Left lung (tissue), 10 donors: ENCODE data around the gene KRTAP2-3. TPM values are rescaled to one million over a fixed set of nuclear protein-coding genes. Genes with fewer than 3 reads are reported as not detected.

Source experiments
- ATAC-seq: fragments of 200-7000 bp; cut with Tn5 transposase; one replicate; pipeline ENCODE4 v1.9.1; 2020; ENCODE audit warnings: moderate library complexity
- DNase-seq, 4 donors: peaks; one replicate each; pipeline ENCODE4 v3.0.0-alpha.2; 2013 to 2020
- H3K27ac ChIP-seq, 2 donors: fragments of 200-600 bp; sonication (generic) in 1 of 2; one replicate each; pipeline versions ENCODE4 v1.5.0 to v1.8.0; 2020 to 2021
- H3K27me3 ChIP-seq, 2 donors: fragments of 200-600 bp; sonication (generic) in 1 of 2; one replicate each; pipeline versions ENCODE4 v1.5.0 to v1.8.0; 2020 to 2021
- H3K36me3 ChIP-seq, 2 donors: fragments of 200-600 bp; sonication (generic) in 1 of 2; one replicate each; pipeline versions ENCODE4 v1.5.0 to v1.8.0; 2020 to 2021
- H3K4me1 ChIP-seq, 2 donors: fragments of 200-600 bp; one replicate each; pipeline ENCODE4 v1.8.0; 2021
- H3K4me3 ChIP-seq, 2 donors: fragments of 200-600 bp; sonication (generic) in 1 of 2; one replicate each; pipeline versions ENCODE4 v1.5.0 to v1.8.0; 2020 to 2021; ENCODE audit warnings: mild to moderate bottlenecking in 1 of 2
- H3K9me3 ChIP-seq, 2 donors: fragments of 200-600 bp; sonication (generic) in 1 of 2; one replicate each; pipeline versions ENCODE4 v1.5.0 to v1.8.0; 2020 to 2021
- intact Hi-C, 2 donors: fragments of 100-400 bp; cut with DNase I; formaldehyde crosslinking; loops; one replicate each; pipeline versions ENCODE4 v1.11.2 to v1.14.2; 2022
- polyA plus RNA-seq, 6 donors: library from polyadenylated mRNA; unstranded; fragments of 120-200 nt; gene quantifications; one replicate each; pipeline ENCODE4 v1.2.1, GENCODE V29; 2013; ENCODE audit not compliant: insufficient read length in 6 of 6
- total RNA-seq, 2 donors: library from RNA; stranded (reverse); fragmentation: NEBNext Ultra II Directional; extraction: Animal tissue kit (Norgen Biotek cat#: 25700); gene quantifications; one replicate each; pipeline ENCODE4 v1.2.1, GENCODE V29; 2021
- TF ChIP-seq, protein P1 (sequence below), 2 donors: fragments of 200-600 bp; sonication (generic) in 1 of 2; IDR thresholded peaks; one replicate each; pipeline versions ENCODE4 v1.5.0 to v1.8.0; 2021; ENCODE audit warnings: antibody characterized with exemption in 2 of 2
- donor health status: DM: no; HTN: yes; CAD: no.
- donor health status: DM: no; HTN: no; CAD: no.

The KRTAP2-3 gene
- total and polyA plus RNA-seq, 8 donors: 1.2 TPM; not detected in 7

DNA sequence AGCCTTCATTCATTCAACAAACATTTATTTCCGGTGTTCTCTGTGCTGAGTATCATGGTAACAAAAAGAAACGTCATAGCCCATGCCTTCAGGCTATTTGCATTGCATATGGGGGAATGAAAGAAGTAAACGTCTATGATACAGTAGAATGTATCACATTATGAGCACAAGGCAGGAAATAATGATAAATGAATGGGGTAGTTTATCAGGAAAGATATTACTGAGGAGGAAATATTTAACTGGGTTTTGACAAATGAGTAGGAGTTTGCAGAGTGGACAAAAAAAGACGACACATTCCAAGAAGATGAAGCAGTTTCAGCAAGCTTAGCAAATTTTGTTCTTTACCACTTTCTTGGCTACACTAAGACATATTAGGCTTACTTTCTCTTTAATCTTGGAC lies 22.7 kb upstream of the KRTAP2-3 start:
- H3K27ac ChIP-seq: no peak overlapping the region
- ATAC-seq (no peak), DNase-seq (no peak)
- H3K9me3 ChIP-seq: no peaks in the 10 kb centered on the region
- intact Hi-C loops: no loop called here
- H3K4me1 ChIP-seq: no peaks in the 10 kb centered on the region
- no peak overlapping the region for H3K4me3 ChIP-seq
- TF ChIP-seq, protein P1, sequence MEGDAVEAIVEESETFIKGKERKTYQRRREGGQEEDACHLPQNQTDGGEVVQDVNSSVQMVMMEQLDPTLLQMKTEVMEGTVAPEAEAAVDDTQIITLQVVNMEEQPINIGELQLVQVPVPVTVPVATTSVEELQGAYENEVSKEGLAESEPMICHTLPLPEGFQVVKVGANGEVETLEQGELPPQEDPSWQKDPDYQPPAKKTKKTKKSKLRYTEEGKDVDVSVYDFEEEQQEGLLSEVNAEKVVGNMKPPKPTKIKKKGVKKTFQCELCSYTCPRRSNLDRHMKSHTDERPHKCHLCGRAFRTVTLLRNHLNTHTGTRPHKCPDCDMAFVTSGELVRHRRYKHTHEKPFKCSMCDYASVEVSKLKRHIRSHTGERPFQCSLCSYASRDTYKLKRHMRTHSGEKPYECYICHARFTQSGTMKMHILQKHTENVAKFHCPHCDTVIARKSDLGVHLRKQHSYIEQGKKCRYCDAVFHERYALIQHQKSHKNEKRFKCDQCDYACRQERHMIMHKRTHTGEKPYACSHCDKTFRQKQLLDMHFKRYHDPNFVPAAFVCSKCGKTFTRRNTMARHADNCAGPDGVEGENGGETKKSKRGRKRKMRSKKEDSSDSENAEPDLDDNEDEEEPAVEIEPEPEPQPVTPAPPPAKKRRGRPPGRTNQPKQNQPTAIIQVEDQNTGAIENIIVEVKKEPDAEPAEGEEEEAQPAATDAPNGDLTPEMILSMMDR (IDR thresholded peaks at IDR 0.05): no peak
- no peaks in the 10 kb centered on the region for H3K27me3 ChIP-seq
- no peaks in the 10 kb centered on the region for H3K36me3 ChIP-seq

DNA sequence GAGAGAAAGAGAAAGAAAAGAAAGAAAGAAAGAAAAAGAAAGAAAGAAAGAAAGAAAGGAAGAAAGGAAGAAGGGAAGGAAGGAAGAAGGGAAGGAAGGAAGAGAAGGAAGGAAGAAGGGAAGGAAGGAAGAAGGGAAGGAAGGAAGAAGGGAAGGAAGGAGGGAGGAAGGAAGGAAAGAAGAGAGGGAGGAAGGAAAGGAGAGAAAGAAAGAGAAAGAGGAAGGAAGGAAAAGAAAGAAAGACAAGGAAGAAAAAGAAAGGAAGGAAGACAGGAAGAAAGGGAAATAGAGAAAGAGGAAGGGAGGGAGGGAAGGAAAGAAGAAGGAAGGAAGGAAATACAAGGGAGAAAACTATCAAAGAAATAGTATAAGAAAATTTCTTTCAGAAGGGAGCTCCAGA lies 16.9 kb upstream of the KRTAP2-3 start:
- Histone ChIP-seq H3K9me3 (no peaks in the 10 kb centered on the region), H3K27me3 (peaks cover 0 to 5% of the 10 kb centered on the region in 2 donors), H3K36me3 (no peaks in the 10 kb centered on the region), H3K4me1 (no peaks in the 10 kb centered on the region), H3K27ac (no peak overlapping the region), H3K4me3 (no peak overlapping the region)
- DNase-seq (no peak), ATAC-seq (no peak)
- TF ChIP-seq, protein P1 (IDR thresholded peaks at IDR 0.05): no peak
- intact Hi-C loops: no loop called here

DNA sequence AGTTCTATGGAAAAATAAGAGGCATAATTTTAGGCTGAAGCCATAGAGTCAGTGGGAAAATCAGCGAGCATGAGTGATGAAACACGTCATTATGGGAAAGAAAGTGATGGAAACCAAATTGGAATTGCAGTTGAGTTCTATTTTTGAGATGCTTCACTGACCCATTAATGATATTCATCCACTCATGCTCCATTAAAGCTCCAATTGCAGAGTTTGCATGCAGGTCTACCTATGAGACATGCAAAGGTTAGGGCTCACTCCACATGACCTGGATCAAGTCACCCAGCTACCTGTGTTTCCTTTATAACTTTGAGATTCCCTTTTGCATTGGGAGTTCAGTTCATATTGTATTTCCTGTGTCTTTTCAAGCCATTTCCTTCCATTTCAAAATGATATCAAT lies 13.8 kb upstream of the KRTAP2-3 start:
- no peak for ATAC-seq
- DNase-seq: no peak
- Histone ChIP-seq H3K4me1 (no peaks in the 10 kb centered on the region), H3K36me3 (no peaks in the 10 kb centered on the region), H3K27me3 (peaks cover 0 to 5% of the 10 kb centered on the region in 2 donors), H3K9me3 (no peaks in the 10 kb centered on the region), H3K4me3 (no peak overlapping the region), H3K27ac (no peak overlapping the region)
- intact Hi-C loops: no loop called here
- TF ChIP-seq, protein P1 (IDR thresholded peaks at IDR 0.05): no peak

DNA sequence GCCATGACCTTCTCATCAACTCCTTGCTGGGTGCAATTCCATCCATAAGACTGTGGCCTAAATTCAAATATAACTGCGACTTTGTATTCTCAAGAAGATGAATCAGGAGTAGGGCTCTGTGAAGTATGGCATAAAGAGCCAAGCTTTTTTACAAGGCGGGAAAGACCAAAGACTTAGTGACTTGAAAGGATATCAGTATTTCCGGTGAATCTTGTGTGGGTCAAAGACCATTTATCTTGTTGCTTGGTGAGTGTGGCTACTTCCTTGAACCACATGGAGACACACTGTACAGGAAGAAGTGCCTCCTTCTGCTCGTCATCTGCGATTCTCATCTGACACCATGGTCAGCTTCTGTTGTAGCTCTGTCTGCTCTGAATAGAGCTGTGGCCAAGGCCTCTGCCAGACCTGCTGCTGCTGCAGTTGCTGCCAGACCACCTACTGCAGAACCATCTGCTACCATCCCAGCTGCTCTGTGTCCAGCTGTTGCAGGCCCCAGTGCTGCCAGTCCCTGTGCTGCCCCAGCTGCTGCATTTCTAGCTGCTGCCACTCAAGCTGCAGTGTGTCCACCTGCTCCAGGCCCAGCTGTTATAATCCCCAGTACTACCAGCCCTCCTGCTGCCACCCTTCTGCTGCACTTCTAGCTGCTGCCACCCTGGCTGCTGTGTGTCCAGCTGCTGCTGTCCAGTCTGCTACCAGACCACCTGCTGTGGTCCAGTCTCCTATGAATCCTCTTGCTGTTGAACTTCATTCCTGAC lies 11.9 kb upstream of the KRTAP2-3 start:
- TF ChIP-seq, protein P1 (IDR thresholded peaks at IDR 0.05): no peak
- intact Hi-C loops: no loop called here
- H3K27me3 ChIP-seq: peaks cover 0 to 5% of the 10 kb centered on the region in 2 donors

DNA sequence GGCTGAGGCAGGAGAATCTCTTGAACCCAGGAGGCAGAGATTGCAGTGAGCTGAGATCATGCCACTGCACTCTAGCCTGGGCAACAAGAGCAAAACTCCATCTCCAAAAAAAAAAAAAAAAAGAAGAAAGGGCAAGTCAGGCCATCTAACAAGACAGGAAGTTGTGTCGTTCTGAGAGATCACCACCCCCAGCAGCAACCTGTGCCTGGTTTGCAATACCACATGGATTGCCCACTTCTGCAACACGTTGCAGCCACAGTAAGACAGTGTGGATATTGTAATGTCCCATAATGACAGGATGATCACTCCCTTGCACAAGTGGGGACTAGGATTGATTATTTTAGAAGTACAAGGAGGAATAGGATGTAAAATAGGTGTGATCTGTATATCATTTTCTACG lies 9.1 kb upstream of the KRTAP2-3 start:
- no peaks in the 10 kb centered on the region for H3K4me1 ChIP-seq
- intact Hi-C loops: no loop called here
- no peak overlapping the region for H3K4me3 ChIP-seq
- TF ChIP-seq, protein P1 (IDR thresholded peaks at IDR 0.05): no peak
- no peaks in the 10 kb centered on the region for H3K36me3 ChIP-seq
- no peak overlapping the region for H3K27ac ChIP-seq
- H3K9me3 ChIP-seq: no peaks in the 10 kb centered on the region
- no peak for DNase-seq
- ATAC-seq: no peak
- no peaks in the 10 kb centered on the region for H3K27me3 ChIP-seq

More for the DNA sequence above, 11.9 kb upstream of the KRTAP2-3 start:
- H3K4me1 ChIP-seq: no peaks in the 10 kb centered on the region
- ATAC-seq (no peak), DNase-seq (no peak)
- no peaks in the 10 kb centered on the region for H3K9me3 ChIP-seq
- no peak overlapping the region for H3K4me3 ChIP-seq
- no peak overlapping the region for H3K27ac ChIP-seq
- H3K36me3 ChIP-seq: no peaks in the 10 kb centered on the region
